Right ventricle myocardium superior (tissue), 1 donor: Measurements from ENCODE around the gene MACO1. TPM values are rescaled to one million over a fixed set of nuclear protein-coding genes. Genes with fewer than 3 reads are reported as not detected.
A peak's percentile ranks its signal among the peaks of the same experiment; 100 is the strongest.

Experiments used
- ATAC-seq: fragments of 200-7000 bp; cut with Tn5 transposase; one replicate; pipeline ENCODE4 v1.9.1; 2020; ENCODE audit warnings: mild to moderate bottlenecking; ENCODE audit not compliant: poor library complexity
- DNase-seq: peaks from one replicate; pipeline ENCODE4 v3.0.0-alpha.2; 2020
- intact Hi-C: fragments of 100-400 bp; cut with DNase I; formaldehyde crosslinking; loops from one replicate; pipeline ENCODE4 v1.11.2; 2022
- total RNA-seq: library from RNA; stranded (reverse); fragmentation: NEBNext Ultra II Directional; extraction: Animal tissue kit (Norgen Biotek cat#: 25700); gene quantifications from one replicate; pipeline ENCODE4 v1.2.1, GENCODE V29; 2021
- donor health status: DM: no; HTN: yes; CAD: no; lungs with severe emphysema.

Gene MACO1
- total RNA-seq, 1 donor from 2014 or later: 14.8 TPM

DNA sequence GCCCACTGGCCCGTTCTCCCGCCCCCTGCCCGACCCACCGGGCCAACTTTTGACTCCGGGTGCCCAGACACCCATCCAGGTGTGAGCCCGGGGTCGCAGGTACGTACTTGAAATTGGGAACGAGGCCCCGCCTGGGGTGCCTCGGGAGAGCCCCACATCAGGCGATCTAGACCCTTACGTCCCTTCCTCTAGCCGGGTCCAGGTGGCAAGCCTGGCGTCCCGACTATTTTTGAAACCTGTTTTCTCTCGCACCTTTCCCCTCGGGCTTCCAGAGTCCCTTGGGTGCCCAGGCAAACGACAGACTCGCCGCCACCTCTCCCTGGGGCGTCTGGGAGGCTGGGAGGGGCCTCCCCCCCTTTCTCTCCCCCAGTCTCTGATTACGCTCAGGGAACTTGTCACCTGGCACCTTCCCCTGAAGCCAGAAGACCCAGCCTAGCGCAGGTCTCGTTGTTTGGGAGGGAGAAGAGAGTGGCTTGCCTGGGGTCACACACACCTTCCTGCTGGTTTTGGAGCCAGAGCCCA is 113.6 kb downstream of the MACO1 start:
- ATAC-seq (no peak), DNase-seq (no peak)
- intact Hi-C loops: no loop called here

DNA sequence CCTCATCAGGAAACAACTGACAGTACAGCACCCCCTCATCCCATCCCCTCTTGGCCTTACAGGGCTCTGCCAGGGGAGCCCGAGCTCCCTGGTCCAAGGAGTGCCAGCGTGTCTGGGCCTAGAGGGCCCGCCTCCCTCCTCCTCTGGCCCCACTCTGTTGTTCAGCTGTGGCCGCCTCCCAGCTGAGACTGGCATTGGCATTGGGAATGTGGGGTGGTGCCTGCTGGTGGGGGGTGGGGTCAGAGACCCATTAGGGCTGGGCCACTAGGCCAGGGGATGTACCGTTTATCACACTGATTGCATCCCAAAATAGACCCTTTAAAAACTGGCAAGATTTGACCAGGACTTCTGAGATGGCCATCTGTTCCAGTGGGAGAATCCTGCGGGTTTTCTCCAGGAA is 114.1 kb downstream of the MACO1 start:
- DNase-seq (peak; percentile 55), ATAC-seq (peak; percentile 12)
- intact Hi-C loops: no loop called here

DNA sequence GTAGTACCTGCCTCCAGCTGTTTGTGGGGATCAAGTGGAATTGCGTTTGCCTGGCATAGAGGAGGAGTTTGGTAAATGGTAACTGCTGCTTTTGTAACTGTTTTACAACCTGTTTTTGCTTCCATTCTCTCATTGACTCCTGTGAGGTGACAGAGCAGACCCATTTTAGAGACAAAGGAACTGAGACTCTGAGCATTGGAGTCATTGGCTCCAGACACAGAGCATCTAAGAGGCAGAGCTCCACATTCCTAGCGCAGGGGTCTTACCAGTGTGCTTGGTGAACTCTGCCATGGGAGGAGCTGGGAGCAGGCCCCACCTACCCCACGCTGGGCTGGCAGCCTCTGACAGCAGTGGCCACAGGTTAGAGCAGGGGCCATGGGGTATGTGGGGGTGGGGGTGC is 115.1 kb downstream of the MACO1 start:
- DNase-seq: no peak

DNA sequence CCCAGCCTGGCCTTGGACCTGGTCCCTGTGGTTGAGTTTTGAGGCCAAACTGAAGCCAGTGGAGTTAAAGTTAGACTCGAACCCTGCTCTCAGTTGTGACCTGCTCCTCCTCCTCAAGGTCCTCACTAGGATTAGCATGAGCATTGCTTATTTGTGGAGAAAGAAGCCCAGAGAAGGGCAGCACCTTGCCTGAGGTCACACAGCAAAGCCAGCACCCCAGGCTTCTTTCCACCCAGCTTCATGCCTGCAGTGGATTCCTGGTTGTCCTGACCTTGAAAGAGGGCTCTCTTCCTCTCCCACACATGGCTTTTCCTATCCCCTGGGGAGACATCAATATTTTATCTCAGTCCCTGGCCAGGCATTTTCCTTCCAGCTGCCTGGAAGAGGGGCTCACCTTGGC is 115.5 kb downstream of the MACO1 start:
- DNase-seq (no peak), ATAC-seq (no peak)
- intact Hi-C loops: no loop called here

More for the DNA sequence above, 115.1 kb downstream of the MACO1 start:
- intact Hi-C loops: no loop called here
- no peak for ATAC-seq

DNA sequence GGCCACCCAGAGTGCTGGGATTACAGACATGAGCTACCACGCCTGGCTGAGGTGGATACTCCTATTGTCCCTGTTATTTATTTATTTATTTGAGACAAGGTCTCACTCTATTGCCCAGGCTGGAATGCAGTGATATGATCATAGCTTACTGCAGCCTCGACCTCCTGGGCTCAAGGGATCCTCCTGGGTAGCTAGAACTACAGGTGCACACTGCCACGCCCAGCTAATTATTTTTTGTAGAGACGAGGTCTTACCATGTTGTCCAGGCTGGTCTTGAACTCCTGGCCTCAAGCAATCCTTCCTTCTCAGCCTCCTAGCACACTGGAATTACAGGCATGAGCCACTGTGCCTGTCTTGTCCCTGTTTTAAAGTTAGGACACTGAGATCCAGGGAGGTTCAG is 117.9 kb downstream of the MACO1 start:
- intact Hi-C loops: no loop called here
- no peak for ATAC-seq
- DNase-seq: no peak

DNA sequence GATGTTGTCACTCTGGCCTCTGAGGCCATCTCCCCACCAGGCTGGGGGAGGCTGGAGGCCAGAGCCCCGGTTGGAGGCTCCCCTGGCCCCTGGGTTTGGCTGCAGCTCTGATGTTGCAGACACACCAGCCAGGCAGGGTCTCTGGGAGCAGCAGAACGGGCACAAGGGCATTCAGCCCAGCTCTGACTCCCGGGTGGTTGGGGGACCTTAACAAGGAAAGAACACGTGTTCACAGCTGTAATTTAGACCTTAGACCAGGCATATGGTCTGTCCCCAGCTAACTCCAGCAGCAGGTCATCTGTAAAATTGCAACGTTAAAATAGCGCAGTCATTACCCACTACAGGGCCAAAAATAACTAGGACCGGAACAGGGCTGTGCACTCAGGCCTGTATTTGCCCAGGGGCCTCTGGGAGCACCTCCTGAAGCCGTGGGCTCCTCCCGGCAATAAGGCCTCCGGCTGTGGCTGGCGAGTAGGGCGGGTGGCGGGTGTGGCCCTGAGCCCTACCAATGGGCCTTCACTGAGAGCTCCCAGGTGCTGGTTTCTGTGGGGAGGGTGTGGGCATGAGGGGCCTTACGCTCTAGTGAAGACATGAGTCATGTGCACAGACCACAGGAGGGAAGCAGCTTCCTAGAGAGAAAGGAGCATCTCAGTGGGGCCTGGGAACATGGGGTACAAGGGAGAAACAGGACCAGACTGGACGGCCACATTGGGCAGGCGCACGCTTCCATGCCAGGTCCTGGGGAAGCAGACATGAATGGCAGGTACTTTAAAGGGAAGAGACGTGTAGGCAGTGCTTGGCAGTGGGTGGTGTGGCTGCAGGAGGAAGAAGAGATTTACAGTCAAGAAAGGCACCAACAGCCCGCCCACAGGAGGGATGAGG is 118.8 kb downstream of the MACO1 start:
- ATAC-seq (peak; percentile 50), DNase-seq (no peak)
- intact Hi-C loops: no loop called here

Other genes starting within 250 kb of the MACO1 start
- gene SYF2, start 198.4 kb upstream of the MACO1 start, total RNA-seq: 31.1 TPM
- 35.5 TPM for gene RSRP1, start 183.4 kb upstream of the MACO1 start, total RNA-seq
- not detected for gene RHD, start 158.4 kb upstream of the MACO1 start, total RNA-seq
- gene TMEM50A, start 92.6 kb upstream of the MACO1 start, total RNA-seq: 73.5 TPM
- gene RHCE, start 10.1 kb upstream of the MACO1 start, total RNA-seq: 1.0 TPM
- 11.8 TPM for gene LDLRAP1, start 112.7 kb downstream of the MACO1 start, total RNA-seq
- 17.5 TPM for gene MAN1C1, start 185.9 kb downstream of the MACO1 start, total RNA-seq